B cell (primary cell): ENCODE results near the gene PPFIA4.
"Not testable (repeated sequence)": the region's sequence is repeated elsewhere in the genome, so short reads cannot be mapped to it uniquely, and the experiment has no call there.

Source experiments
- EZH2 ChIP-seq: IDR thresholded peaks from 2 replicates; pipeline ENCODE4 v1.6.1; 2012; ENCODE audit warnings: borderline replicate concordance, low read depth, mild to moderate bottlenecking, moderate library complexity, low read length; ENCODE audit not compliant: insufficient read depth, poor library complexity, severe bottlenecking
- TF ChIP-seq, protein P1 (sequence below): fragments of 200-600 bp; IDR thresholded peaks from one replicate; pipeline ENCODE4 v1.8.0; 2022; ENCODE audit warnings: antibody characterized with exemption, mild to moderate bottlenecking

DNA sequence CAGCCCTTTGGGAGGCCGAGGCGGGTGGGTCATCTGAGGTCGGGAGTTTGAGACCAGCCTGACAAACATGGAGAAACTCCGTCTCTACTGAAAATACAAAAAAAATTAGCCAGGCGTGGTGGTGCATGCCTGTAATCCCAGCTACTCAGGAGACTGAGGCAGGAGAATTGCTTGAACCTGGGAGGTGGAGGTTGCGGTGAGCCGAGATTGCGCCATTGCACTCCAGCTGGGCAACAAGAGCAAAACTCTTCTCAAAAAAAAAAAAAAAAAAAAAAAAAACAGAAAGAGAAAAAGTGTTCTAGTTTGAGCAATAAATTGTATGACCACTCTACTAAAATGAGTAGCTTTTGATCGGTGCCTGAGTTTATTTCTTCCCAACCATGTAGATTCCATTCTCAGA is 40.2 kb upstream of the PPFIA4 start:
- TF ChIP-seq, protein P1, sequence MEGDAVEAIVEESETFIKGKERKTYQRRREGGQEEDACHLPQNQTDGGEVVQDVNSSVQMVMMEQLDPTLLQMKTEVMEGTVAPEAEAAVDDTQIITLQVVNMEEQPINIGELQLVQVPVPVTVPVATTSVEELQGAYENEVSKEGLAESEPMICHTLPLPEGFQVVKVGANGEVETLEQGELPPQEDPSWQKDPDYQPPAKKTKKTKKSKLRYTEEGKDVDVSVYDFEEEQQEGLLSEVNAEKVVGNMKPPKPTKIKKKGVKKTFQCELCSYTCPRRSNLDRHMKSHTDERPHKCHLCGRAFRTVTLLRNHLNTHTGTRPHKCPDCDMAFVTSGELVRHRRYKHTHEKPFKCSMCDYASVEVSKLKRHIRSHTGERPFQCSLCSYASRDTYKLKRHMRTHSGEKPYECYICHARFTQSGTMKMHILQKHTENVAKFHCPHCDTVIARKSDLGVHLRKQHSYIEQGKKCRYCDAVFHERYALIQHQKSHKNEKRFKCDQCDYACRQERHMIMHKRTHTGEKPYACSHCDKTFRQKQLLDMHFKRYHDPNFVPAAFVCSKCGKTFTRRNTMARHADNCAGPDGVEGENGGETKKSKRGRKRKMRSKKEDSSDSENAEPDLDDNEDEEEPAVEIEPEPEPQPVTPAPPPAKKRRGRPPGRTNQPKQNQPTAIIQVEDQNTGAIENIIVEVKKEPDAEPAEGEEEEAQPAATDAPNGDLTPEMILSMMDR: not testable (repeated sequence)
- not testable (repeated sequence) for TF ChIP-seq EZH2
